ENCODE measurements around the gene NCK2. TPM values are rescaled to one million over a fixed set of nuclear protein-coding genes. Genes with fewer than 3 reads are reported as not detected.

The NCK2 gene
- total RNA-seq, 1 donor from 2014 or later: 90.0 TPM

DNA sequence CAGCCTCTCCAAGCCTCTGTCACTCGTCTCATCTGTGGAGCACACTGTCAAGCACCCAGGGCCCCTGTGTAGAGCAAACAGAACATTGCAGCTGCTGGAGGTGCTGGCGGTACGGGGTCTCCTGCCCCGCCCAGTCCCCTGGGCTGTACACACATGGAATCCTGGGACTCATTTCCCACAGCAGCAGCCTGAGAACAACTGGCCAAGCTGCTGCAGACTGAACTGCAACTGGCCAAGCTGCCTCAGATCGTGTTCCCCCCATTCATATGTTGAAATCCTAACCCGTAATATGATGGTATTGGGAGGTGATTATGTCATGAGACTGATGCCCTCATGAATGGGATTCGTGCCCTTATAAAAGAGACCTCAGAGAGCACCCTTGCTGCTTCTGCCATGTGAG is 130.5 kb downstream of the NCK2 start:
- Histone ChIP-seq H3K27me3 (ENCODE audit: control insufficient read depth, insufficient read depth, low read length) (no peaks in the 10 kb centered on the region), H3K4me3 (ENCODE audit: low read depth, low read length) (no peak overlapping the region), H3K36me3 (ENCODE audit: control insufficient read depth, insufficient read depth, low read length) (peaks cover 8% of the 10 kb centered on the region)
- DNase-seq (ENCODE audit: low read depth) (no peak), FAIRE-seq (no peak)
- TF ChIP-seq CTCF (IDR thresholded peaks at IDR 0.05; ENCODE audit: insufficient read depth, low read length, severe bottlenecking): no peak

GRCh38 chr2:105876191-105876590 is 131.5 kb downstream of the NCK2 start:
- TF ChIP-seq CTCF (IDR thresholded peaks at IDR 0.05; ENCODE audit: insufficient read depth, low read length, severe bottlenecking): no peak
- H3K4me3 ChIP-seq (ENCODE audit: low read depth, low read length): no peak overlapping the region
- DNase-seq (ENCODE audit: low read depth) (no peak), FAIRE-seq (no peak)
- peaks cover 8% of the 10 kb centered on the region for H3K36me3 ChIP-seq (ENCODE audit: control insufficient read depth, insufficient read depth, low read length)
- no peaks in the 10 kb centered on the region for H3K27me3 ChIP-seq (ENCODE audit: control insufficient read depth, insufficient read depth, low read length)

GRCh38 chr2:105877945-105878344 is 133.2 kb downstream of the NCK2 start:
- Histone ChIP-seq H3K27me3 (ENCODE audit: control insufficient read depth, insufficient read depth, low read length) (no peaks in the 10 kb centered on the region), H3K4me3 (ENCODE audit: low read depth, low read length) (no peak overlapping the region), H3K36me3 (ENCODE audit: control insufficient read depth, insufficient read depth, low read length) (peaks cover 16% of the 10 kb centered on the region)
- no peak for TF ChIP-seq CTCF (IDR thresholded peaks at IDR 0.05; ENCODE audit: insufficient read depth, low read length, severe bottlenecking)
- DNase-seq (ENCODE audit: low read depth) (no peak), FAIRE-seq (no peak)

GRCh38 chr2:105879106-105879802 is 134.5 kb downstream of the NCK2 start:
- Histone ChIP-seq H3K4me3 (ENCODE audit: low read depth, low read length) (no peak overlapping the region), H3K27me3 (ENCODE audit: control insufficient read depth, insufficient read depth, low read length) (no peaks in the 10 kb centered on the region), H3K36me3 (ENCODE audit: control insufficient read depth, insufficient read depth, low read length) (peaks cover 17% of the 10 kb centered on the region)
- FAIRE-seq (no peak), DNase-seq (ENCODE audit: low read depth) (no peak)
- TF ChIP-seq CTCF (IDR thresholded peaks at IDR 0.05; ENCODE audit: insufficient read depth, low read length, severe bottlenecking): no peak

GRCh38 chr2:105879803-105880300 is 135.1 kb downstream of the NCK2 start:
- Histone ChIP-seq H3K27me3 (ENCODE audit: control insufficient read depth, insufficient read depth, low read length) (no peaks in the 10 kb centered on the region), H3K36me3 (ENCODE audit: control insufficient read depth, insufficient read depth, low read length) (peaks cover 17% of the 10 kb centered on the region), H3K4me3 (ENCODE audit: low read depth, low read length) (no peak overlapping the region)
- DNase-seq (ENCODE audit: low read depth) (no peak), FAIRE-seq (peak; percentile 64)
- TF ChIP-seq CTCF (IDR thresholded peaks at IDR 0.05; ENCODE audit: insufficient read depth, low read length, severe bottlenecking): no peak

DNA sequence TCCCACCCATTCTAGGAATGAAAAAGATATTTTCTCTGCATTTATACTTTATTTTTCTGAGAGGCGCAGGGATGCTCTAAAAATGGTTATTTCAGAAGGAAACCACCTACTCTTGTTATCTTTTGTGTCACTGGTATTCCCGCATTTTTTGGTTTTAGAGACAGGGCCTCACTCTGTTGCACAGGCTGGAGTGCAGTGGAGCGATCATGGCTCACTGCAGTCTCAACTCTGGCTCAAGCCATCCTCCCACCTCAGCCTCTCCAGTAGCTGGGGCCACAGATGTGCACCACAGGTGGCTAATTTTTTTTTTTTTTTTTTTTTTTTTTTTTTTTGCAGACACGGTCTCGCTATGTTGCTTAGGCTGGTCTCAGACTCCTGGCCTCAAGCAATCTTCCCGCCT is 135.9 kb downstream of the NCK2 start:
- Histone ChIP-seq H3K27me3 (ENCODE audit: control insufficient read depth, insufficient read depth, low read length) (no peaks in the 10 kb centered on the region), H3K4me3 (ENCODE audit: low read depth, low read length) (no peak overlapping the region), H3K36me3 (ENCODE audit: control insufficient read depth, insufficient read depth, low read length) (peaks cover 17% of the 10 kb centered on the region)
- no peak for DNase-seq (ENCODE audit: low read depth)
- no peak for TF ChIP-seq CTCF (IDR thresholded peaks at IDR 0.05; ENCODE audit: insufficient read depth, low read length, severe bottlenecking)
- FAIRE-seq: no peak

Data from bronchial epithelial cell (primary cell).